Gastrocnemius medialis (tissue), 4 donors: ENCODE measurements around the gene TRAF2.

Source experiments
- POLR2A ChIP-seq, 2 donors: fragments of 450-650 bp; IDR thresholded peaks; one replicate each; pipeline ENCODE4 v1.6.1; 2017; ENCODE audit warnings: antibody characterized with exemption in 2 of 2, mild to moderate bottlenecking in 2 of 2, moderate library complexity in 2 of 2
- TF ChIP-seq, protein P1 (sequence below), 5 experiments: fragments of 450-650 bp in 3 of 5; fragments of 200-600 bp in 2 of 5; sonication (generic) in 2 of 5; IDR thresholded peaks in 4 of 5; conservative IDR thresholded peaks in 1 of 5; 1 replicate in 4 of 5; 2 replicates in 1 of 5; pipeline ENCODE4 v1.5.1; 2016 to 2019; ENCODE audit warnings: antibody characterized with exemption in 5 of 5, mild to moderate bottlenecking in 3 of 5, moderate library complexity in 3 of 5

DNA sequence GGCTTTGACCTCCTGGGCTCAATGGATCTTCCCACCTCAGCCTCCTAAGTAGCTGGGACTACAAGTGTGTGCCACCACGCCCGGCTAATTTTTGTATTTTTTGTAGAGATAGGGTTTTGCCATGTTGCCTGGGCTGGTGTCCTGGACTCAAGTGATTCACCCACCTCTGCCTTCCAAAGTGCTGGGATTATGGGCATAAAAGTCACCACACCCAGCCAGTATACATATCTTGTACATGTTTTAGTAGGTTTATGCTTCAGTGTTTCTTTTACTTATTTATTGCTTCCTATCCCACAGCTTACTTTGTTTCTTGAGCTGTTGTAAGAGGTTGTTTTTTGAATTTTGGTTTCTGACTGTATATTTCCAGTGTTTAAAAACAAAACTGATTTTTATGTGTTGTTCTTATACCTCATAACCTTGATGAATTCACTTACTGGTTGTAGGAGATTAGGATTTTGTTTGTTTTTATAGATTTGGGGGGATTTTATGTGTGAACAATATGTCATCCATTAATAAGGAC is 45.4 kb downstream of the TRAF2 start:
- no peak for TF ChIP-seq POLR2A (IDR thresholded peaks at IDR 0.05)
- TF ChIP-seq, protein P1, sequence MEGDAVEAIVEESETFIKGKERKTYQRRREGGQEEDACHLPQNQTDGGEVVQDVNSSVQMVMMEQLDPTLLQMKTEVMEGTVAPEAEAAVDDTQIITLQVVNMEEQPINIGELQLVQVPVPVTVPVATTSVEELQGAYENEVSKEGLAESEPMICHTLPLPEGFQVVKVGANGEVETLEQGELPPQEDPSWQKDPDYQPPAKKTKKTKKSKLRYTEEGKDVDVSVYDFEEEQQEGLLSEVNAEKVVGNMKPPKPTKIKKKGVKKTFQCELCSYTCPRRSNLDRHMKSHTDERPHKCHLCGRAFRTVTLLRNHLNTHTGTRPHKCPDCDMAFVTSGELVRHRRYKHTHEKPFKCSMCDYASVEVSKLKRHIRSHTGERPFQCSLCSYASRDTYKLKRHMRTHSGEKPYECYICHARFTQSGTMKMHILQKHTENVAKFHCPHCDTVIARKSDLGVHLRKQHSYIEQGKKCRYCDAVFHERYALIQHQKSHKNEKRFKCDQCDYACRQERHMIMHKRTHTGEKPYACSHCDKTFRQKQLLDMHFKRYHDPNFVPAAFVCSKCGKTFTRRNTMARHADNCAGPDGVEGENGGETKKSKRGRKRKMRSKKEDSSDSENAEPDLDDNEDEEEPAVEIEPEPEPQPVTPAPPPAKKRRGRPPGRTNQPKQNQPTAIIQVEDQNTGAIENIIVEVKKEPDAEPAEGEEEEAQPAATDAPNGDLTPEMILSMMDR (IDR thresholded peaks at IDR 0.05 in 4 of 5, conservative IDR thresholded peaks at IDR 0.05 in 1 of 5), result no peak
